HG03342 (cell line): Measurements from ENCODE around the gene PLCL1.

Experiments
- ATAC-seq: cut with Tn5 transposase; IDR thresholded peaks from one replicate; pipeline ENCODE4 v1.9.1; 2021; ENCODE audit warnings: mild to moderate bottlenecking, moderate library complexity; ENCODE audit not compliant: unreplicated experiment

Gene PLCL1

DNA sequence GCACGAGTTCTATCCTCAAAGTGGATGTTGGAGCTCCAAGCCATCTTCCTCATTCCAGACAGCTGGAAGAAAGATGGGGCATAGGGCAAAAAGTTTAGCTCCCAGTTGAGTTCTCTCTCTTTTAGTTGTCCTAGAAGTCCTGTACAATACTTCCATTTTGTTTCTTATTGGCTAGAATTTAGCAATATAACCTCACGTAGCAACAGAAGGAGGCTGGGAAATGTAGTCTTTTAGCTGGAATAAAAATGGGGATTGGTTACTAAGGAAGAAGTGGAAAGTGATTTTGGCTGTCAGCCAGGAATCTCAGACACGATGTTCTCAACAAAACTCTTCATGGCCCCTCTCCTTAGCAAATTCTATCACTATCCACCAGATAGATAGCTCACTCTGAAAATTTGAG is 79.9 kb downstream of the PLCL1 start:
- ATAC-seq: no peak

GRCh38 chr2:197885126-197885525 is 80.7 kb downstream of the PLCL1 start:
- ATAC-seq: no peak

DNA sequence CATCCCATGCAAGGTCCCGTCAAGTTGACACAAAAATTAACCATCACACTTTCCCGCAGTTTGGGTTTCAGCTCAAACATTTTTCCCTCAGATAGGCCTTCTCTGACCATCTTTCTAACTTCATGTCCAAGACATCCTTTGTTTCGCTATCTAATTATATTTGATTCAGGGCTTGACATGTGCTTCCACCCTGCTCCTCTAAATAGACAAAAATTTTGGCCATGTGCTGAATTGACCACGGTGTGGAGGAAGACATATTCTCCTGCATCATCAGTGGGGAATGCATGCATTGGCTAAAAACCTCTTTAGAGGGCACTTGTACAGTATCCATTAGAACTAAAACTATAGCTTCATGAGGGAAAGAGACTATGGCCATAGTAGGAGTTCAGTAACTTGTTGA is 81.2 kb downstream of the PLCL1 start:
- ATAC-seq: no peak

DNA sequence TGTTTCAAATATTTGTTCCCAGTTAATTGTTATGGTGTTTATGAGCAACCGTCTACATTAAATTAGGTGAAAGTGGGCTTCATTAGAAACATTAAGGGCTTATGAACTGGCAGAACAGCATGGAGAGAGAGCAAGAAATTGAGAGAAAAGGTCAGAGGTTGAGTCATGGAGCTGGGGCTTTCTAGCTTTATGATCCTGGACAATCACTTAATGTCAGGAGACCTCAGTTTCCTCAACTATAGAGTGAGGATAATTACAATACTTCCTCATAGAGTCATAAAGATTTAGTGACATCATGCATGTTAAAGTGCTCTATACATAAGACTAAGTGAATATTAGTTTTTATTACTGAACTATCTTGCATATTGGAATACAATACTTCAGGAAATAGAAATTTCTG is 83.9 kb downstream of the PLCL1 start:
- ATAC-seq: no peak

DNA sequence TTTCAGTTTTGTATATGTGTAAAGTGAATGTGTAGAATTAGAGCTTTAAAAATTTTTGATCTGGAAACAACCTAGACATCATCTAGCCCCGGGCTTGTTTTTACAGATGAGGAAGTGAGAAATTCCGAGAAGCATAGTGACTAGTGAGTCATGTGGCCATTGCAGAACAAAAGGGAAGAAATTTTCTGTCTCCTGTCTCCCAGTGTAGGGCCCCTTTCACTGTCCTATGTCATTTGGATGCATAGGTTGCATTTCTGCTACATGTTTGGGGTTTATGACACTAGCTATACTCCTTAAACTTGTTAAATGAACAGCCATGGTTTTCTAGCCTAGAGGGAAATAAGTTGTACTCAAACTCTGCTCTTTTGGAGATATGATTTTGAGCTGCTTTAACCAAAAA is 84.6 kb downstream of the PLCL1 start:
- ATAC-seq: peak; percentile 100

DNA sequence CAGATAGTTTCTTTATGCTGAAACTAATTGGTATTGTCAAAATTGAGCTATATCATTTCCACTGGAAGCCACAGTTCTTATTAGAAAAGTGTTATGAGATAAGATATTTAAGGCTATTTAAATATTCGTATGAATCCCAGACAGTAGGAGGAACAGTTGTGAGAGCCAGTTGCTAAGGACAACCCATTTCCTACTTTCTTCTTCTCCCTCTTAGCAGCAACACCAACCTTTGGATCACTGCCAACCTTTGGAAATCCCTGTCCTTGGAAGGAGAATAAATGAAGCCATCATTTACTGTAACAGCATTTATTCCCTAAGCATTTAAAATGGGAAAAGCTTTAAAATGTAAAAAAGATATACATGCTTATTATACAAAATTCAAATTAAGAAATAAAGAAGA is 85.8 kb downstream of the PLCL1 start:
- ATAC-seq: no peak

DNA sequence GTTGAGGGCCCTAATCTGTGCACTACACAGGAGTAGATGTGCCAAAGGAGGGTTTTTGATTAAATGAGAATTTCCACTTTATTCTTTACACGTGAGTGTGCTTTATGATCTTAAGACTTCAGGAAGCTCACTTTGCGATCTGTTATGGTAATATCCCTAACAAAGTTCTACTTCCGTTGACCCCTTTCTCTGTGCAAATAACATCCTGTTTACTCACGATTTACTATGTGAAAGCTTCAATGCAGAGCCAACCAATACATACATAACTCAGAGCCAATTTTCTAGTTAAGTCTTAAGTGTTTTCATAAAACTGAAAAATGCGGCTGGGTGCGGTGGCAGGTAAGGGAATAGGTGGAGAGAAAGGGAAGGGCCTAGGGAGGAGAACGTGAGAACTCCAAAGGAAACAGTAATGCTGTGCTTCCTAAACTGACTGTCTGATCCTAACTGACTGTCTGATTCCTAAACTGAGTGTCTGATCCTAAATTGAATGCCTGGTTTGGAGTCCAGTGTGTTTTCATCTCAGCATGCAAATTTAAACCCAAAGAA is 87.6 kb downstream of the PLCL1 start:
- ATAC-seq: no peak

- ATAC-seq: no peak
These were observed 89.2 kb downstream of the PLCL1 start for GRCh38 chr2:197893403-197894177.

DNA sequence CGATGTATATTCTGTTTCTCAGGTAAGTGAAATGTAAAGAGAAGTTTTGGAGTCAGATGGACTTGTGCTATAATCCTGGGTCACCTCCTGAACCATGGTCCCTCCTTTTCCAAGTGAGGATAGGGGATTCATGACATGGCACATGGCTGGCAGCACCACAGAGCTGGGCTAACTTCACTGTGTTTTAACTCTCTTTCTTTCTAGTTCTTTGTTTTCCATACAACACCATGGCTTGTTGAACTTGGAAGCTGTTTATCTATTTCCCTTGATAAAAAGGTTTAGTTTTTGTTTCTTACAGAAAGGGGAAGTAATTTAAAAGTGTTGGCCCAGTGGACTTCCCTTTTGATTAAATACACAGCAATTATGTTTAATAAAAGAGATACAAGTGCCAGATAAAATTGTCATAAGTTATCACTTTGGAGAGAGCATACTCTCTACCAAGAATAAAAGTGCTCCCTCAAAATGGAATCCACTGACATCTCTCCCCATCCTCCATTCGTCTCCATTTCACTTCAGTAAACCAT is 90.4 kb downstream of the PLCL1 start:
- no peak for ATAC-seq

- no peak for ATAC-seq
These were observed 93.7 kb downstream of the PLCL1 start for GRCh38 chr2:197897960-197898678.

DNA sequence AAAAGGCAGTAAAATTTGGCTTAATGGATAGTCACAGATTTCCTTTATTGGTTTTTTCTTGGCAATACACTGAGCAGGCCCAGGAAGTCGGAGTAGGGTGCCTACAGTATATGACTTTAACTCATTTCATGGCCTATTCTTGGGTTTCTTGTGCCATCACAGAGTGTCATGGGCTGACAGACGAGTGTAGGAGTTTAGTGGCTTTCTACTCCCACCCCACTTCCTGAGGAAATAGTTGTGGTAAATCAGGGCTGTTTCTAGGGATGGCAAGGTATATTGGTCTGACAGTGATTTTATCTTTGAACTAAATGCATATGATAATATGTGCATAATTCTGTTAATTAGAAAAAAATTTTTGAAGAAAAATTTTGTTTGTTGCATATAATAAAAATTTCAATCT is 100.1 kb downstream of the PLCL1 start:
- no peak for ATAC-seq

DNA sequence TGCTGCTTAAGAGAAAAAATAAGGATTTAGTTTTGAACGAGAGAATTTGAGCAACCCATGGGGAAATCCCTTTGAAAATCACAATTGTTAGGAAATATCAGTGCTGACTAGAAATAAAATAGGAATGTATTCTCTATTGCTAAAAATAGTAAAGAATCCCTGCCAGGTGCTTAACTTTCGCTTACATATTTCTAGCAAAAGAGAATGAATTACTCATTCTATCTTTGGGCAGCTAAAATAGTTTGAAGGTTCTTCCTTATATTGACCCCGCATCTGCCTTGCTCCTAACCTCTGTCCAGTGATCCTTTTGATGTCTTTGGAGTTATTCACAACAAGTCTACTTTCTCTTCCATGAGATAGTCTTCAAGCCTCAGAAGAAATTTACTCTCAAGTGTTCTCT is 103.8 kb downstream of the PLCL1 start:
- no peak for ATAC-seq

GRCh38 chr2:197908990-197909776 is 104.8 kb downstream of the PLCL1 start:
- ATAC-seq: no peak

DNA sequence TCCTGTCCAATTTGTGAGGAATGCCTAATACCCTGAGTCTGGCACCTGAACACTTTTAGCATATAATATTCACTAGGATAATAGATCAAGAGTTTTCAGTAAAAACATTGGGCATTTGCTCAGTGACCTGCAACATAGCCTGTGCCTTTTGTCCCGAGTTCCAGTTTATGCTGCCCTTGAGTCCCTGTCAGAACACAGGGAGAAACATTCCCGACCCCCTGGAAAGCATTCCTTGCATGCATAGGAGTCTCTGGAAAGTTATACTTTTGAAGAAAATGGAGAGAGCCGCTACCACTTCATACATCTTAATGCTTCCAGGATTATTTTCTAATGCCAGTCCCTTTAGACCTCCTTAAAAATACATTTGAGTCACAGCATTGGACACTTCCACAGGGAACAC is 107.3 kb downstream of the PLCL1 start:
- no peak for ATAC-seq

DNA sequence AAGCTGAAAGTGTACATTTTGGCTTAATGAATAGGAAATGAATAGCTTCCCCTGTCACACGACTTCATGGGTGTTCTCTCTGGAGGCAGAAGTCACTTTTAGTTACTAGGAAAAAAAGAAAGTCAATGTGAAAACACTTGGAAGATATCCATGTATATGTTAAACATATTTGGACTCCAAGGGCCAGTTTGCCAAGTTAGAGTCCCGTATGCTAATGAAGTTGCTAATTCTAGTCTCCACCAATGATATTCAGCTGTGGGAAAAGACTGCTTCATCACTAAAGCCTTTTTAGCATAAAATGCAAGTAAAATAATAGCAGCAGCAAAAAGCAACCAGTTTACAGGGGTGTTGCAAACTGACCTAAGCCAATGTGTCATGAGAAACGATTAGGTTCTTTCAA is 108.7 kb downstream of the PLCL1 start:
- ATAC-seq: no peak

DNA sequence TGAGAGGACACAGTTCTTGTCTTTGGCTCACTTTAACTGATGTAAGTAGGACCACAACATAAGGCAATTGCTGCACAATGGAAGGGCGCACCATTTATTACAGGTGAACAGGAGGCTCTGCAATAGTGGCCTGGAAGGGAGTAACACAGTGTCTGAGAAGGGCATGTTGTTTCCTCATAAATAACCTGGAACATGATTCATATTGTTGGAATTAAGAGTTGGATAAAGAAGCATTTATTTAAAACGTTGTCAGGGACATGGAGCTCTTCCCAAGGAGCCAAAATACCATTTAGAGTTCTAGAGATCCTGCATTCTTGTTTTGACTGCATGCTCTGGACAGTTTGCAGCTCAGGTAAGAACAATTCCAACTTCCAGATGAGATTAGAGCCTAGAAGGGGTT is 110.4 kb downstream of the PLCL1 start:
- no peak for ATAC-seq

DNA sequence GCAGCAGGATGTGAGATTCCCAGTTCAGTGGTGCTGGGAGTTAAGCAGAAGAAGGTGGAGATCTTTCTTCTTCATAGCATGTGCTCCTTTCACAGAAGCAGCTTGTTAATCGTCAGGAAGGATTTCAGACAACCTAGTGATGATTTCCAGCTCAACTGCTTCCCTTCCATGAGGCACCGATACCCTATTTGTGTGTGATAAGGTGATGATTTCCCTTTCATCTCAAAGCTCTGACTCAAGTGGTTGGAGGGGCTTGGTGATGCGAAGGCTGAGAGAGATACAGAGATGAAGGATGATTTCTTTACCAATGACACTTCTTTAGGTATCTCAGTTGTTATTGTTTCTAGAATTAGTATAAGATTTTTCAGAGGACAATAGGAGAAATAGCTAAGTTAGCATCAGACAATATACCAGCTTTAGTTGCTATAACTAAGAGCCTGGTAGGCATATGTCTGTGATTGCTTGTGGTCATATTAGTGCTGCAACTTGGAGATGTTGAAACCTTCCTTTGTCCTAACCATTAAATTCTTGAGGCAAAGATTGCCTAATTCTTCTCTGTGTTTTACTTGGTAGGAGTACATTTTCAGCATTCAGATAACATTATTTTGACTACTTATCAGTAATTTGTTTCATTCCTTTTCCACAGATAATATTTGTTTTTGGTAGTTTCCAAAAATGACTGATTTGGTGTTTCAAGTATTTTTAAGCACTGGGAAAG is 111.3 kb downstream of the PLCL1 start:
- ATAC-seq: no peak

GRCh38 chr2:197919487-197919886 is 115.1 kb downstream of the PLCL1 start:
- no peak for ATAC-seq

- no peak for ATAC-seq
These were observed 115.7 kb downstream of the PLCL1 start for GRCh38 chr2:197920088-197920487.

GRCh38 chr2:197920592-197921201 is 116.3 kb downstream of the PLCL1 start:
- ATAC-seq: no peak
